Posterior vena cava (tissue), 2 donors: ENCODE results near the gene DGUOK. TPM values are rescaled to one million over a fixed set of nuclear protein-coding genes. Genes with fewer than 3 reads are reported as not detected.

Experiments
- DNase-seq: peaks from one replicate; pipeline ENCODE4 v3.0.0-alpha.2; 2020; ENCODE audit warnings: low spot score
- intact Hi-C, 2 donors: fragments of 100-400 bp; cut with DNase I; formaldehyde crosslinking; loops; one replicate each; pipeline versions ENCODE4 v1.14.1 to v1.14.2; 2022 to 2023
- total RNA-seq, 2 donors: library from RNA; stranded (reverse); fragmentation: NEBNext Ultra II Directional; extraction: Animal tissue kit (Norgen Biotek cat#: 25700); gene quantifications; one replicate each; pipeline ENCODE4 v1.2.1, GENCODE V29; 2021
- donor health status: DM: yes; HTN: yes; CAD: no.
- donor health status: DM: yes; HTN: yes; CAD: no.

The DGUOK gene
- total RNA-seq, 2 donors from 2014 or later: 36.1 to 41.9 TPM

DNA sequence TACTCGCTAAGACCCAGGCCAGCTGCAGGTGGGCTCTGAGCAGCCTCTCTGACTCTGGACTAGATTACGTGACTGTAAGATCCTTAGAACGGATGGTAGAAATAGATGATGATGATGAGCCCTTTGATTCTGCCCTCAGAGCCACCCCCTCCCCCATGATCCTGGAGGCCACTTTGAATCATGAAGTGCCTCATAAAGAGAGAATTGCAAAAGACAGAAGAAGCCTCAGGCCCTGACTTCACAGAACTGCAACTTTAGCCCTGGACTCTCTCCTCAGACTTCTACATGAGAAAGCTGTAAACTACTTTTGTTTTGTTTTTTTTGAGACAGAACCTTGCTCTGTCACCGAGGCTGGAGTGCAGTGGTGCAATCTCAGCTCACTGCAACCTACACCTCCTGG lies 42.7 kb downstream of the DGUOK start:
- DNase-seq: no peak
- intact Hi-C loops: no loop called here

DNA sequence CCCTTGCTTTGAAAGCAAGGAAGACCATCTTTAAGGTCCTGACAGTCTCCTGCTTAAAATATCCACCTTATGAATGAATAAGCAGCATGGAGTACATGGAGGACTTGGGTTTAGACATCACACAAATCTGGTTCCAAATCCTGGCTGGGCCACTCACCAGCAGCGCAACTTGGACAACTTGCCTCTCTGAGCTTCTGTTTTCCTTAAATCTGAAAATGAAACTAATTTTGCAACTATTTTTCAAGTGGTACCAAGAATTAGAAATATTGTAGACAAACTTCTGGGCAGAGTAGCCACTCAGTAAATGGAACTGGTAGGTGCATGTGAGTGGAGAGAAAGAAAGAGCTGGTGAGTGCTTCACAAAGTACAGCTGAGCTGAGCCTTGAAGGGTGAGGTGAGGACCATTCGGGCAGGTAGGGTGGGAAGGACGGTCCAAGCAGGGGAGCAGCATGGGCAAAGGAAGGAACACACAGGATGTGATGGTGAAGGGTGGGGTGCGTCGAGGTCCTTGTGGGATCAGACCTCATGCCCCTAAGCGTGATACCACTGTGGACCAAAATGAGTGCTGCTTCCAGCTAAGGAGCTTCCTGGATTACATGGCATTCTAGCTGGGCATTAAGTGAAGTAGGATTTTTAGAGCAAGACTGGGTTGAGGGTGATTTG lies 43.6 kb downstream of the DGUOK start:
- intact Hi-C loops: no loop called here
- DNase-seq: no peak

DNA sequence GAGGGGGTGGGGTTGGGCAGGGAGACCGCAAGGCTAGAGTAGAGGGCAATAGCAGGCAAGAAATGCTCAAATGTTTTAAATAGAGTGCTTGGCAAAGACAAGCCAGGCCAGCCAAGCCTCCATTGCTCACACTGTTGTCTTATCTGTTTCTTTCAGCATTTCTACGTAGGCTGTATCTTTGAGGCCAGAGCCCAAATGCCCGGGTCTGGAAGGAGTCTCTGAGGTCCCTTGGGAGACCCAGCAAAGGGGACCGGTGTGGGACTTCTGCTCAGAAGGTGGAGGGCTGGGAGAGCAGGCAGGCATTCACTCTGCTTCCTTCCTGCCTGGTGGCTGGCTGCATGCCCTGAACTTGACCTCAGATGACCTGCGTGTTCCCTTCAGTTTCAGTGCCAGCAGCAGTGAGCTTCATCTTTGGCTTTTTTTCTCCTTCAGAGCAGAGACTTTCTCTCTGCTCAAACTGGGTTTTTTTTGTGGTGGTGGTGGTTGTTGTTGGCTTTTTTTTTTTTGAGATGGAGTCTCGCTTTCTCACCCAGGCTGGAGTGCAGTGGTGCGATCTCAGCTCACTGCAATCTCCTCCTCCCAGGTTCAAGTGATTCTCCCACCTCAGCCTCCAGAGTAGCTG lies 44.3 kb downstream of the DGUOK start:
- peak; percentile 88 for DNase-seq
- intact Hi-C loops: no loop called here

DNA sequence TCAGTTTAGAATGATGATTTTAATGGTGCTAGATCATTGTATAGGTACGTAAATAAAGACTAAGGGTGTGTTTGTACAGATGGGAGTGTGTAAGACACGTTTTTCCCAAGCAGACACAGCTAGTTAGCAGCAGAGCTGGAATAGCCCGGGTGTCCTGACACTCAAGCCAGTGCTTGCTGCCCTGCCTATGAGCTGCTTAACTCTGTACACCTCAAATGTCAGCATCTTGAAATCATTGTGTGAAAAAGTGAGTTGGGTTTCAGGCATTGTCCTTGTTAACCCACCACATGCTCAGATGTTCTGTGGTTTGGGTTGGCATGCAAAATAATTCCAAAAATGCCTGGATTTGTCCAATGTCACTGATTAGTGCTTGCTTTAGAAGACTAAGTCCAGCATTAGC lies 45.0 kb downstream of the DGUOK start:
- intact Hi-C loops: no loop called here

DNA sequence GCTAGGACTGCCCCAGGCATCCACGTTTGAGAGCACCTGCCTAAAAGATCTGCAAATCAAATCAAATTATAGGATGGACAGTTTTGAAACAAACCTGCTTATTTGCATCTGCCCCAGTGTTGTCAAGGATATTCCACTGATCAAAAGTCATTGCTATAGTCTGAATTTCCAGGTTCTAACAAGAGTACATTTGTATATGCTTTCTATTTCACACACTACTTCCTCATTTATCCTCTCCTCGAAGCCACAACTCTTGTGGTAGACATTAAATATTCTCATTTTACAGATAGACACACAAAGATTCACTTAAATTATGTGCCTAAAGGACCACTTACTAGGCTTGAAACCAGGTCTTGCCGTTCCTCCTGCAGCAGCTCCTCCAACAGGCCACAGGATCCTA lies 46.2 kb downstream of the DGUOK start:
- intact Hi-C loops: no loop called here
- no peak for DNase-seq

More for the DNA sequence above, 45.0 kb downstream of the DGUOK start:
- no peak for DNase-seq

DNA sequence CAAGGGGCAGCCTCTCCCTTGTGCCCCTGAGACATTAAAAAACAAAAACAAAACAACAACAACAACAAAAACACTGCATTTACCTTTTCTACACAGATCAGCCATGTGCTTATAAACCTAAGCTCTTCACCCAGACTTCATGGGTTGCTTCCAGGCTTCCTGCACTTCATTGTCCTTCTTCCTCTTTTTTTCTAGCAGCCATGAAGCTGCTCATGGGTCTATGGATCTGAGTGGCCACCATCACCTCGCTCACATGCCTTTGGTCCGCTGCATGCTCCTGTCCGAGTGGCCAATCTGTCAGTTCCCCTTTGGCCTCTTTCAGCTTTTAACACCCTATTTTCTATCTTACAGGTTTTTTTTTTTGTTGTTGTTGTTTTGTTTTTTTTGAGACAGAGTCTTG lies 49.1 kb downstream of the DGUOK start:
- intact Hi-C loops: no loop called here
- DNase-seq: no peak

DNA sequence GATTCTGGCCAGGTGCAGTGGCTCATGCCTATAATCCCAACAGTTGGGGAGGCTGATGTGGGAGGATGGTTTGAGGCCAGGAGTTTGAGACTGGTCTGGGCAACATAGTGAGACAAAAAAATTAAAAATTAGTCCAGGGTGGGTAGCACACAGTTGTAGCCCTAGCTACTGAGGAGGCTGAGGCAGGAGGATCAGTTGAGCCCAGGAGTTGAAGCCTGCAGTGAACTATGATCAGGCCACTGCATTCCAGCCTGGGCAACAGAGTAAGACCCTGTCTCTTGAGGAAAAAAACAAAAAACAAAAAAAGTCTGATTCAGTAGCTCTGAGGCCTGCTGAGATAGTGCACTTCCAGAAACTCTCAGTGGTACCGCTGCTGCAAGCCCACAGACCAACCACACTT lies 50.1 kb downstream of the DGUOK start:
- intact Hi-C loops: no loop called here
- DNase-seq: no peak

DNA sequence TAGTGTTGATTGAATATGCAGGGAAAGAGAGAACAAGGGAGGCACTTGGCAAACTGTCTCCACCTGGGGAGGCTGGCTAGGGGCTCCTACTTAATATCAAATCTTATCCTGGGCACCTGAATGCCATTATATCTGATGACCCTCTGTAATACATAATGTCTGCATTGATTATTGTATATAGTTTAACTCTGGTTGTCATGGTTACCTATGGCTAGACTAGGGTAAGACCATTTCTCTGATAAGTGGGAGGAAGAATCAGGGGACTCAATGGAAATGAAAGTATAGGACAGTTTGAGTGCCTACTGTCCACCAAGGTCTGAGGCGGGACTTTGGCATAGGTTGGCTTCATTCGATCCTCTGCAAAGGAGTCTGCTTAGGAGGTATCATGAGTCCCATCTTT lies 50.8 kb downstream of the DGUOK start:
- no peak for DNase-seq
- intact Hi-C loops: no loop called here

DNA sequence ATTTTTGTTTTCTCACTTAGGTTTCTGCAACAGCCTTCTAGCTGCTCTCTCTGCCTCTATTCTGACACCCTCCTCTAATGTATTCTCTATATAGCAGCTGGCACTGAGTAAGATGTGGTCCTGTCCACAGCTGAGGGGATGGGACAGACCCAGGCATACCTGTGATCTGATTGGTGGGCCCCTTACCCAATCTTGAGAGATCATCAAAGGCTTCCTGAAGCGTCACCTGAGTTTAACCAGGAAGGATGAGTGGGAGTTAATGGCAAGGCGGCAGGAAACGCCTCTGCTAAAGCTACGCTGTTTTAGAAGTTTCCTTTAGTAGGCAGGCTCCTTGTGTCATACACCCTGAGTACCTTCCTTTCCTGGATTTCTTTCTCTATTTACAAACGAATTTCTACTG lies 52.3 kb downstream of the DGUOK start:
- intact Hi-C loops: no loop called here
- DNase-seq: no peak

DNA sequence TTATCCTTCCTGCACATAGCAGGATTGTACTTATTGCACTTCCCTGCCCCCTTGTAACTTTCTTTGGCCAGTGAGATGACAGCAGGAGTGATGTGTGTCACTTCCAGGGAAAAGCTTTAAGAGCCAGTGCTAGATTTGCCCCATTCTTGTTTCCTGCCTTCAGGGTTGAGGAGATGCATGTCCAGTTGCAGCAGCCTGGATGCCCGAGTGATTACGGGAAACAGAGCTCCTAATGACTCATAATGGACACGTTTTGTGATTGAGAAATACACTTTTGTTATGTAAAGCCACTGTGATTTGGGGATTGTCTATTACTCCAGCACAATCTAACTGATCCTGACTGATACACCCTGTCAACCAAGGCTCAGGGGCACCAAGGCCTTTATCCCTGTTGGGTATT lies 53.0 kb downstream of the DGUOK start:
- intact Hi-C loops: no loop called here
- DNase-seq: no peak

DNA sequence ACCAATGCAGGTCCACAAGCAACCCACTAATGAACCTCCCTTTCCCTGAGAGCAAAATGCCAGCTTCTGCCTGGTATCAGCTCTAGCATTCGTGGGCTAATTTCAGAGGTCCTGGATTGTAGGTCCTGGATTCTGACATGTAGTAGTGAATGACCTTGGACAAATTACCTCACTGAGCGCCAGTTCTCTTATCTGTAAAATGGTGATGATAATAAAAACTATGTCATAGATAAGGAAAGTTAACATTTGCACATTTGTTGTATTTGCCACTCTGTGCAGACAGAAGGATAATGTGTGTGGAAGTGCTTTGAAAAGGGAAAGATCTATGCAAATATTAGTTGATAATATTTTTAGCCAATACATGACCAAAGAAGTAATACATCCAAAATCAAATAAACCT lies 53.9 kb downstream of the DGUOK start:
- DNase-seq: no peak
- intact Hi-C loops: no loop called here

DNA sequence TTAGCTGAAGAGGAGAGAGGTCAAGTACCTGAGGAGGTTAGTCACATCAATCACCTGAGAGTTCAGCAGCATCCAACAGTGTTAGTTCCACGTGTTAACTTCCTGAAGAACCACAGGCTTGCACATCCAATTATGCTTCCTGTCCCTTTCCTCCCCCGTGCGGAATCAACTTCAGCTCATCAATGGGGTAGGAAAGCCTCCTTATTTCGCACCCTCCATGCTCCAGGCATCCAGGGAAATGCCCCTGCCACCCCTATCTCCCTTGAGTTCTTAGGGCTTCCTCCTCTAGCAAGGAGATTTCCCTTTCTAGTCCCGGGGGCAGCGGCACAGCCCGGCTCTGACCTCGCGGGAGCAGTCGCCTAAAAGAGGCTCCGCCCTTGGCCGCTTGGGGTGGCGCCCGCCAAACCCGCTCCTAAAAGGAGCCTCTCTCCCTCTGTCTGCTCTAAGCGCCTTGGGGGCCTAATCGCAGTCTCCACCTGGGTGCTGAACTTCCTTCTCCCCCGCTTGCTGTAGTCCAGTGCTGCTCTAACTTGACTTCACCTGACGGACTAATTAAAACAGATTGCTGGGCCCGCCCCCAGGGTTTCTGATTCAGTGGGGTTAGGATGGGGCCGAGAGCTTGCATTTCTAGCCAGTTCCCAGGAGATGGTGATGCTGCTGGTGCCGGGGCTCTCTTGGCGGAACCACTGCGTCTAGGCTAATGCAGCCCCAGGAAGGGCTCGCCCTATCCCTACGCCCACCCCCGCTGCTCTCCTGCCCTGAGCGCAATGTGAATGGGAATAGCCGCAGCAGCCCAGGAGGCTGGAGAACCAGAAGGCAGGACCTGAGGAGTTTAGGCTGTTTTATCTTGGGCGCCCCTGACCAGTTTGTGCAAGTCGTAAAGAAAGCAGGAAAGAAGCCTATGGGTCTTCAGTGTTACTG lies 54.7 kb downstream of the DGUOK start:
- intact Hi-C loops: no loop called here
- peak; percentile 86 for DNase-seq

DNA sequence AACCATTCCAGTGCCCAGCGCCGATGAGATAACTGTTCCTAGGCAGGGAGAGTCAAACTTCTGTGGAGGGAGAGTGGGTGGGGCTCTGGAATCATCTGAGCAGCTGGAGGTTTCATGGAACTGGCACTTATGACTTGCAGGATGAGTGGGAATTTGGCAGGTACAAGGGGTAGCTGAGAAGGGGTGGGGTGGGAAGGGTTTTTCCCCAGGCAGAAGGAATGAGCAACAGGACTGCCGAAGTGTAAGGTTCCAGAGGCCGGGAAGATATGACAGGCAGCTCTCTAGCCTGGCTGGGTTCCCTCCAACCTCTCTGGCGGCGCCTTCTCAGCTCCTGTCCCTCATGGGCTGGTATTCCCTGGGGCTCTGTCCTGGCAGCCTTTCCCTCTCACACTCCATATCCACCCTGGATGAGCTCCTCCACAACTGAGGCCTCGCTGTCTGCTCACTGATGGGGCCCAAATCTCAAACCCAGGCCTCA lies 55.5 kb downstream of the DGUOK start:
- no peak for DNase-seq
- intact Hi-C loops: no loop called here

DNA sequence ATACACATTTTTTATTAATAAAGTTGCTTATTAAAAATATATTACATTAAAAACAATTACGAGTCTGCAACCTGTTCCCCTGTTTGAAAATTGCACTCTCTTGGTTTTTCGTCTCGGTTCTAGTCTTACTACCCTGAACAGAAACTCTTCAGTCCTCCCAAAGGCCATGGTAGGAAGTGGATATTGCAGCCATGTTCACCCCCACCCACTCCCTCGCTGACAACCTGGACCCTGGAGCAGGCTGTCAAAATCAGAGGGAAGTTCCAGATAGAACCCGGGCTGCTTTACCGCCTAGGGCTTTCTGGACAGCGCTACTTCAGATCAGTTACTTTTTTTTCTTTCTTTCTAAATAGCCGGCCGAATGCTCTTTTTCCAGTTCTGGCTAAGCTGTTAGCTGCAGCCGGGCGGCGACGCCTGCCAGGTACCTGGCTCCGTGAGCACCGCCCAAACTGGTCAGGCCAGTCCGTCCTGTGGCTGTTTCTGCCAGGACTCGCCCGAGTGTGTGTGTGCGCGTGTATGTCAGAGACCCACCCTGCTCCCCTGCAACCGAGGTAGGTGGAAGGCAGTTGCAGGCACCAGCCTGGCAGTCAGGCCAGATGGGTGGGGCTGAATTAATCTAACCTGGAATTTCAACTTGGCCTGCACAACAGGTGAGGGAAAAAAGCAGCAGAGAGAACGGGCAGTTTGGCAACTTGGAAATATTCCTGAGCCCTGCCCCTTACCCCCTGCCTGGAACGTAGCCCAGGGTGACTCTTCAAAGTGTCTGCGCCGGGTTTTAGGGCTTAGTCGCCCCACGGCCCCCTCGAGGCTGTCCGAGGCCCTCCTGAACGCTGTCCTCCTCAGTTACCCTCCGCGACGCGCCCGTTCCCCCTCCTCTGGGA lies 56.9 kb downstream of the DGUOK start:
- intact Hi-C loops: no loop called here
- no peak for DNase-seq

DNA sequence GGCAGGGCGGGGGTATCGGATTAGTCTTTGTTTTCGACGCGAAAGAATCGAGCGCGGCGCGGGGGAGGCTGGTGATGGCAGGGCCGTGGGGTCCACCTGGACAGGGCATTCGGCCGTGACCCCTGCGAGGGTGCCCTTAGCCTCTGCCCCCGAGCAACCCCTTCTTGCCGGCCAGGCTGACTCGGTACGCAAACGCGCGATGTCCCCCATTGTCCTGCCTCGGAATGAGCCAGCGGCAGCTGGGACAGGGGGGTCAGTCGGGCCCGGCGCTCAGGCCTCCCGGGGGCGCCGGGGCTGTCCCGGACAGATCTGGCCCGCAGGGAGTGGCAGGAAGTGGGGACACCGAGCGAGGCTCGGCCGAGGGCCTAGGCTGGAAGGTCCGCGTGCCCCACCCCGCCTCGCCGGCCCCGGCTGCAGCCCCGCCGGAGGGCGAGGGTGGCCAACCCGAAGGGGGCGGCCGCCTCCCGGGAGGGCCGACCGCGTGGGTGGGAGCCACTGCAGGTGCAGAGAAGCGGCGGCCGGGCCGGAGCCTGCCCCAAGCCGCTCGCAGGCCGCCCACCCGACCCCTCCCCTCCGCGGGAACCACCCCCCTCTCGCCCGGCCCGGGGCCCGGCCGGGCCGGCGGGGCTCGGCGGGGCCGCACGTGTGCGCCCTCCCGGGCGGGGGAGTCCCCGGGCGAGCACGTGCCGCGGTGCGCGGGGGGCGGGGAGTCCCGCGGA lies 57.7 kb downstream of the DGUOK start, which contains the start of gene TET3:
TET3 (plus strand) TSS at position 708 of the 719 bp plus-strand sequence. CDS start 1,494 bp downstream, outside the sequence.
- intact Hi-C loops: no loop called here
- no peak for DNase-seq

DNA sequence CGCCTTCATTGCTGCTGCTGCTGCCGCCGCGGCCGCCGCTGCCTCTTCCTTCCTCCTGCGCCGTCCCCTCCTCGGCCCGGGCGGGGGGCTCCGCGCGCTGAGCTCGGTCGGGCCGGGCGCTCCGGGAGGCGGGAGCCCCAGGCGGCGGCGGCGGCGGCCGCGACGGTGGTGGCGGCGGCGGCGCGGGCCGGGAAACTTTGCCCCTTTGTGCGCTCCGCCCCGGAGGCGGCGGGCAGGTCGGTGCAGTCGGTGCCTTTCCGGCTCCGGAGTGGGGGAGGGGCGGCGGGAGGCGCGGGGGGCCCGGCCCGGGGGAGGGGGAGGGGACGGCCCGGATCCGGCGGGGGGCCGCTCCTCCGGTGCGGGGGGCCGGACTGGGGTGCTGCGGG lies 58.2 kb downstream of the DGUOK start:
- no peak for DNase-seq
- intact Hi-C loops: no loop called here

DNA sequence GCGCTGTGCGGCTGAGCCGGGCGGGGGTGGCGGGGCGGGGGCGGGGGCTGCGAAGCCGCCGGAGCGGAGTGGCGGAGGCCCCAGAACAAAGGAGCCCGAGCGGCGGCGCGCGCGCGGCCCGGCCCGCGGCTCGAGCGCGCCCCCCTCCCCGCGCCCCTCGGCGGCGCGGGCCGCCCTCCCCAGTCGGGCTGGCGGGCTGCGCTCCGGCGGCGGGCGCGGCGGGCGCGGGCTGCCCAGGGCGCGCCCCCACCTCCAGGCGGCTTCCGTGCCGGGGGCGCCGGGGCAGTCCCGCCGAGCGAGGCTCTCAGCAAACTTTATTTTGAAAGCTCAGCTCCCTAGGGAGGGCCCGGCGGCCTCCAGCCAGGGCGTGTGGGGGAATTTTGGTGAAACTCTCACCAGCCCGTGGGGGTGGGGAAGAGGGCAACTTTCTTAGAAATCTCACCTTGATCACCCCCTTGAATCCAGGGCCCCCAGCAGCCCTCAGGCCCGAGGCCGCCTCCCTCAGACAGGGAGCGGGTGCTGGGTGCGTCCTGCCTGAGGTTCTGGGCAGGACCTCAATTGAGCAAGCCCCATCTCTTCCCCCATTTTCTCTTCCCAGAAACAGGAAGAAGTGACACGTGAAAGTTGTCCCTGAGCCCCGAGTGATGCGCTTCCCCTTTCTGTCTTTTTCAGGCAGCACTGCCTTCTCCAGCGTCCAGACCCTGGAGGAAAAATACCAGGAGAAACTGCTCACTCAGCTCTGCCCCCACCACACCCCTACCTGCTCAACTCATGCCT lies 58.8 kb downstream of the DGUOK start:
- intact Hi-C loops: no loop called here
- peak; percentile 85 for DNase-seq
